Right atrium auricular region (tissue), 2 donors: Measurements from ENCODE around the gene FGD5. TPM values are rescaled to one million over a fixed set of nuclear protein-coding genes. Genes with fewer than 3 reads are reported as not detected.

Experiments used
- DNase-seq: peaks from one replicate; pipeline ENCODE4 v3.0.0-alpha.2; 2019; ENCODE audit warnings: low spot score
- H3K27ac ChIP-seq, 2 donors: fragments of 200-600 bp; sonication (generic); 1 replicate in 1 of 2; 2 replicates in 1 of 2; pipeline ENCODE4 v1.5.1; 2016 to 2019
- H3K27me3 ChIP-seq, 2 donors: fragments of 200-600 bp; sonication (generic); one replicate each; pipeline versions ENCODE4 v1.5.1 to v1.6.0; 2017 to 2019
- H3K36me3 ChIP-seq: fragments of 200-600 bp; sonication (generic); one replicate; pipeline ENCODE4 v1.5.1; 2016
- H3K4me1 ChIP-seq, 2 donors: fragments of 200-600 bp; sonication (generic); one replicate each; pipeline versions ENCODE4 v1.5.1 to v1.6.0; 2017 to 2019
- H3K4me3 ChIP-seq, 2 donors: fragments of 200-600 bp; sonication (generic); 1 replicate in 1 of 2; 2 replicates in 1 of 2; pipeline ENCODE4 v1.5.1; 2017 to 2019; ENCODE audit warnings: mild to moderate bottlenecking in 1 of 2, moderate library complexity in 1 of 2
- H3K9me3 ChIP-seq, 2 donors: fragments of 200-600 bp; sonication (generic); one replicate each; pipeline ENCODE4 v1.5.1; 2019
- CTCF ChIP-seq, 2 donors: fragments of 200-600 bp; sonication (generic); IDR thresholded peaks; one replicate each; pipeline ENCODE4 v1.5.1; 2019; ENCODE audit warnings: antibody characterized with exemption in 2 of 2
- total RNA-seq, 2 donors: library from RNA; depleted of rRNA; stranded (reverse); fragments of >200 nt; gene quantifications; one replicate each; pipeline ENCODE4 v1.1.0, GENCODE V29; 2016

FGD5 gene
- total RNA-seq, 2 donors from 2014 or later: 9.6 to 18.8 TPM

- Histone ChIP-seq H3K27ac (no peak overlapping the region), H3K36me3 (peaks cover 12% of the 10 kb centered on the region), H3K9me3 (no peaks in the 10 kb centered on the region), H3K27me3 (no peaks in the 10 kb centered on the region), H3K4me1 (peaks cover 0 to 11% of the 10 kb centered on the region in 2 donors), H3K4me3 (no peak overlapping the region)
- DNase-seq: no peak
- TF ChIP-seq CTCF (IDR thresholded peaks at IDR 0.05): no peak
These were observed 96.0 kb downstream of the FGD5 start for GRCh38 chr3:14914779-14915117.

GRCh38 chr3:14915636-14916222, 97.0 kb downstream of the FGD5 start:
- Histone ChIP-seq H3K27me3 (no peaks in the 10 kb centered on the region), H3K27ac (no peak overlapping the region), H3K36me3 (peaks cover 9% of the 10 kb centered on the region), H3K4me1 (peaks cover 0 to 12% of the 10 kb centered on the region in 2 donors), H3K4me3 (no peak overlapping the region), H3K9me3 (no peaks in the 10 kb centered on the region)
- DNase-seq: no peak
- peak in 1 of 2 donors; percentile 30 for TF ChIP-seq CTCF (IDR thresholded peaks at IDR 0.05)

GRCh38 chr3:14918356-14918860, 99.6 kb downstream of the FGD5 start:
- H3K27me3 ChIP-seq: no peaks in the 10 kb centered on the region
- DNase-seq: no peak
- TF ChIP-seq CTCF (IDR thresholded peaks at IDR 0.05): no peak
- no peak overlapping the region for H3K4me3 ChIP-seq
- H3K27ac ChIP-seq: no peak overlapping the region
- no peaks in the 10 kb centered on the region for H3K36me3 ChIP-seq
- H3K4me1 ChIP-seq: peaks cover 0 to 20% of the 10 kb centered on the region in 2 donors
- H3K9me3 ChIP-seq: no peaks in the 10 kb centered on the region

GRCh38 chr3:14920536-14920935, 101.8 kb downstream of the FGD5 start:
- H3K27ac ChIP-seq: no peak overlapping the region
- no peak for TF ChIP-seq CTCF (IDR thresholded peaks at IDR 0.05)
- DNase-seq: no peak
- H3K9me3 ChIP-seq: no peaks in the 10 kb centered on the region
- H3K4me3 ChIP-seq: no peak overlapping the region
- H3K36me3 ChIP-seq: no peaks in the 10 kb centered on the region
- H3K27me3 ChIP-seq: no peaks in the 10 kb centered on the region
- H3K4me1 ChIP-seq: peaks cover 0 to 9% of the 10 kb centered on the region in 2 donors

- DNase-seq: peak; percentile 95
- H3K36me3 ChIP-seq: no peaks in the 10 kb centered on the region
- H3K27ac ChIP-seq: no peak overlapping the region
- H3K4me3 ChIP-seq: no peak overlapping the region
- peaks cover 0 to 9% of the 10 kb centered on the region in 2 donors for H3K4me1 ChIP-seq
- H3K27me3 ChIP-seq: no peaks in the 10 kb centered on the region
- H3K9me3 ChIP-seq: no peaks in the 10 kb centered on the region
- TF ChIP-seq CTCF (IDR thresholded peaks at IDR 0.05): peak; percentile 96 to 98
These were observed 102.4 kb downstream of the FGD5 start for GRCh38 chr3:14921034-14921616.
